D341Med (cell line): ENCODE measurements around the gene ANKRD65.
"Not testable (repeated sequence)": the region's sequence is repeated elsewhere in the genome, so short reads cannot be mapped to it uniquely, and the experiment has no call there.

Experiments used
- DNase-seq: peaks from one replicate; pipeline ENCODE4 v3.0.0; 2012; ENCODE audit warnings: low spot score

The ANKRD65 gene

DNA sequence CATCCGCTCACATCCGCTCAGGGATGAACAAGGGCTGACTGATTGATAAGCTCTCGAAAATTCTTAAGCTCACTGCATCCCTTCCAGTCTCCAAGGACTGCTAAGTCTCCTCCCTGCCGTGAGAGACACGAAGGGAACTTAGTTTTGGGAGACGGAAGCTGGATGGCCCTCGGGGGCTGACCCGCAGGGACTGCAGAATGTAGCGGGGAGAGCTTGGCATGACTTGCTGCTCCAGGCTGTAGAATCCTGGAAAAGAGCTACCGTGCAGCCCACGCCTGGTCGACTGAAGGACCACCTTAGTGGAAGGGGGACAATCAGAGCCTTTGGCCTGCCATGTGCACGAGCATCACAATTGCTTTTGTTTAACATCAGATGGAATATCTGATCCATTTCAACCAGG is 5.3 kb downstream of the ANKRD65 start:
- DNase-seq = no peak

DNA sequence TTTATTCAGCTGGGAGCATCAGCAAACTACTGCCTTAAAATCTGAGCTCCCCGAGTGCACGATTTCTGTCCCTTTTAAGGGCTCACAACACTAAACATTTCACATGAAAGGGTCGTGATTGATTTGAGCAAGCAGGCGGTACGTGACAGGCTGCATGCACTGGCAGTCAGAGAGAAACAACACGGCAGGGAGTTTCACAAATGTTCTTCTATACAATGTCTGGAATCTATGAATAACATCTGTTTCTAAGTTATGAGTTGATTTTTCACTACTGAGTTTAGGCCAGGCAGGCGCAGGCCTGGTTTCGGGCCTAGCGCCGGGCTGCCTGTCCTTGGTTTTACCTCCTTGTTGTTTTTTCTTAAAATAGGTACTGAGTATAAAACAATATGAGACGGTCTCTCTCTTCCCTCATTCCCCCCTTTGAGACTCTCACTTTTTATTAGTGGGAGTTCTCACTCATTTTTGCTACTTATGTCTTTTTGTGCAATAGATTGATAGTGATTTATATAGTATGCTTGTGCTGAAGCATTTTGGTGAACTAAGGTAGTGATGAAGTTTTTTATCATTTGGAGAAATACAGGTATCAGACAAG is 8.7 kb downstream of the ANKRD65 start:
- not testable (repeated sequence) for DNase-seq

DNA sequence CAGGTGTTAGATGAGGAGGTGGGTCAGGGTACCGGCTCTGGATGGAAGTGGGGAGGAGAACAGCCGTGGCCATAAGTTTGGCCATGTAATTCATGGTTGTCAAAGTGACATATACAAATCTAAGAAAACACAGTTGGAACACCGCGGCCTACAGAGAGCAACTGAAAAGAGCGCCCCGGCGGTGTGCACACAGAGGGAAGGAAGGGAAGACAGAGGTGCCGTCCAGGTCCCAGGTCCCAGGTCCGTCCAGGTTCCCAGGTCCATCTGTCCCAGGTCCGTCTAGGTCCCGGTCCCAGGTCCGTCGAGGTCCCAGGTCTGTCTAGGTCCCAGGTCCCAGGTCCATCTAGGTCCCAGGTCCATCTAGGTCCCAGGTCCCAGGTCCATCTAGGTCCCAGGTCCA is 9.4 kb downstream of the ANKRD65 start:
- DNase-seq = peak; percentile 9

DNA sequence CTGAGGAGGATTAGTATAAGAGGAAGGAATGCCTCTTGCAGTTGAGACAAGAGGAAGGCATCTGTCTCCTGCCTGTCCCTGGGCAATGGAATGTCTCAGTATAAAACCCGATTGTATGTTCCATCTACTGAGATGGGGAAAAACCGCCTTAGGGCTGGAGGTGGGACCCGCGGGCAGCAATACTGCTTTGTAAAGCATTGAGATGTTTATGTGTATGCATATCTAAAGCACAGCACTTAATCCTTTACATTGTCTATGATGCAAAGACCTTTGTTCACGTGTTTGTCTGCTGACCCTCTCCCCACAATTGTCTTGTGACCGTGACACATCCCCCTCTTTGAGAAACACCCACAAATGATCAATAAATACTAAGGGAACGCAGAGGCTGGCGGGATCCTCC is 10.8 kb downstream of the ANKRD65 start:
- not testable (repeated sequence) for DNase-seq

DNA sequence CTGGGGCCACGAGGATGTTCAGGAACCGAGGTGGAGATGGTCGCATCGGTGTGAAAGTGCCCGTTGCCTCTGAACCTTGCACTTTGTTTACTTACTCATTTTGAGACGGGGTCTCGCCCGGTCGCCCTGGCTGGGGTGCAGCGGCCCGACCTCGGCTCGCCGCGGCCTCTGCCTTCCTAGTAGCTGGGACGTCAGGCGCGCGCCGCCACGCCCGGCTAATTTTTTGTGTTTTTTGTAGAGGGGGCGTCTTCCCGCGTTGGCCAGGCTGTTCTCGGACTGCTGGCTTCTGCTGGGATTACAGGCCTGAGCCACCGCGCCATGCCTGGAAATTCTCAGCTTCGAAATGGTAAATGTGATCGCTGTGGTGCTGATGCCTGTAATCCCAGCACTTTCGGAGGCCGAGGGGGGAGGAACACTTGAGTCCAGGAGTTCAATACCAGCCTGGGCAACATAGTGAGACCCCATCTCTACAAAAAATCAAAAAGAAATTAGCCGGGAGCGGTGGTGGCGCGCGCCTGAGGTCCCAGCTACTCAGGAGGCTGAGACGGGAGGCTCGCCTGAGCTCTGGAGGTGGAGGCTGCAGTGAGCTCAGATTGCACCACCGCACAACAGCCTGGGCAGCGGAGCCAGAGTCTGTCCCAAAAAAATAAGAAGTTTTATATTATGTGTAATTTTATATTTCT is 13.3 kb downstream of the ANKRD65 start:
- DNase-seq = no peak

DNA sequence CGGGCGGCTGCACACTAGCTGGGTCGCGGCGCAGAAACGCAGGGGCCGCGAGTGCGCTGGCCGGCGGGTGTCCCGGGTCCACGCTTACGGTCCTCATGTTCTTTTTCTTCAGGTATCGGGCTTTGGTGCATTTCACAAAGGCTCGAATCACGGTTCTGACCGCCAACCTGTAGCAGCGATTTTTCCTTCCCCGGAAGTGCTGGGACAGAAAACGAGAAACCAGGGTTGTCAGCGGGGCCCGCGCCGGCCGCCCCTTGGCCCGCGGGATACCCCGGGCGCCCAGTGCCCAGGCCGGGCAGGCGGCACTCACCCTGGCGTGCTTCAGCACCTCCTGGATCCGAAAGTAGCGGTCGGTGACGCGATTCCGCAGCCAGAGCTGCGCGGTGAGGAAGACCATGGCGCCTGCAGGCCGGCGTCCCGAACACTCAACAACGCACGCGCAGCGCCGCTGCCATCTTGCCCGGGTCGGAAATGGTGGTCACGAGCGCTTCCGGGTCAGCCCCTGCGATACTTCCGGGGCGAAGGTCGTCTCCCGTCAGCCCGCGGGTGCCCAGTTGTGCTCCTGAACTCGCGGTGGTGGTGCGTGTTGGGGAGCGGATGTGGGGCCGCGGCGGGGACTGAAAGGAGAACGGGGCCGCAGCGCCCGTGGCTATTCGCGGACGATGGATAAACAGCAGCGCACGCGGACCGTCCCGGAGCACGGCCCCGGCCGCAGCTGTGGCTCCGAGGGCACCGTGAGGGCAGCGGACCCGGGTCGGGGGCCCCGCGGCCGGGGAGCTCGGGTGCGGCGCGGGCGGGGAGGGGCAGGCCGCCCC is 14.0 kb downstream of the ANKRD65 start, which contains the start of gene MRPL20:
Gene MRPL20, minus strand, starts transcription at position 473 of the 815 bp plus-strand sequence. Its CDS starts 76 bp downstream, at position 397.
- DNase-seq = peak; percentile 95

DNA sequence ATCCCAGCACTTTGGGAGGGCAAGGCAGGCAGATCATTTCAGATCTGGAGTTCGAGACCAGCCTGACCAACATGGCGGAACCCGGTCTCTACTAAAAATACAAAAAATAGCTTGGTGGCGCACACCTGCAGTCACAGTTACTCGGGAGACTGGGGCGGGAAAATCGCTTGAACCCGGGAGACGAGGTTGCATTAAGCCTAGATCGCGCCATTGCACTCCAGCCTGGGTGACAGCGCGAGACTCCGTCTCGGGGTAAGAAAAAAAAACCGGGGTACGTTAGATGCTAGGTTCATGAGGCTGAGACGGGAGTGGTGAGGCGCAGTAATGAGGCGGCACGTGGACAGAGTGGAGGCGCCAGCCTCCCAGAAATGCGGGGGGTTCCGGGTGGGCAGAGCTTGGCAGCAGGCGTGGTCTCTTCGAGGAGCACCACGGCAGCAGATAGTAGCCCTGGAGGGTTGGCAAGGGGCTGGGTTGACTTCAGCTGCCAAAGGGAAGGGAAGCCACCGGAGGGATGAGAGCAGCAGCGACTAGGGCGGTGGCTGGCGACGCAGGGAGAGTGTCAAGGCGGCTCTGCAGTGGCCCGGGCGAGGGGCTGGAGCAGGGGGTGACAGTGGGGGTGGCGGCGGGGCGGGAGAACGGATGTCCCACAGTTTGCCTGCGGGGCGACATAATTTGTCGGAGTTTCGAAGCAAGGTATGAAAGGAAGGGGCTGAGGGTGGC is 14.8 kb downstream of the ANKRD65 start:
- DNase-seq = peak; percentile 37

DNA sequence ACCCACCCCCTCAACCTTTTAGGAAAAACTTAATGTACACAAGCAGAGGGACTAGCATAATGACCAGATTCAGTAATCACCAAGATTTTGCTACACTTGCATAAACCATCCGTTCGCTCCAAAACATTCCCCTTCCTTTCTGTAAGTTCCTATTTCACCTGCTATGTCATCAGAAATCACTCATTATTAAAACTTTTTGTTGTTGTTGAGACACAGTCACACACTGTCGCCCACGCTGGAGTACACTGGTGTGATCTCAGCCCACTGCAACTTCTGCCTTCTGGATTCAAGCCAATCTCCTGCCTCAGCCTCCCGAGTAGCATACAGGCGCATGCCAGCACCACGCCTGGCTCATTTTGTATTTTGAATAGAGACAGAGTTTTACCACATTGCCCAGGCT is 17.4 kb downstream of the ANKRD65 start:
- DNase-seq = no peak

DNA sequence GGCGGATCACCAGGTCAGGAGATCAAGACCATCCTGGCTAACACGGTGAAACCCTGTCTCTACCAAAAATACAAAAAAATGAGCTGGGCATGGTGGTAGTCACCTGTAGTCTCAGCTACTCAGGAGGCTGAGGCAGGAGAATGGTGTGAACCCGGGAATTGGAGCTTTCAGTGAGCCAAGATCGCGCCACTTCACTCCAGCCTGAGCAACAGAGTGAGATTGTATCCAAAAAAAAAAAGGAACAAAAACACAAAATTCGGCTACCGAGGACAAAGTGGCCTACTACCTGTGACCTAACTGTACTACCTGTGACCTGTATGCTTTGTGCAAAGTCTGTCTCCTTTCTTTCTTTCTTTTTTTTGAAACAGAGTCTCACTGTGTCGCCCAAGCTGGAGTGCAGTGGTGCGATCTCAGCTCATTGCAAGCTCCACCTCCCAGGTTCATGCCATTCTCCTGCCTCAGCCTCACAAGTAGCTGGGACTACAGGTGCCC is 18.1 kb downstream of the ANKRD65 start:
- DNase-seq = not testable (repeated sequence)

DNA sequence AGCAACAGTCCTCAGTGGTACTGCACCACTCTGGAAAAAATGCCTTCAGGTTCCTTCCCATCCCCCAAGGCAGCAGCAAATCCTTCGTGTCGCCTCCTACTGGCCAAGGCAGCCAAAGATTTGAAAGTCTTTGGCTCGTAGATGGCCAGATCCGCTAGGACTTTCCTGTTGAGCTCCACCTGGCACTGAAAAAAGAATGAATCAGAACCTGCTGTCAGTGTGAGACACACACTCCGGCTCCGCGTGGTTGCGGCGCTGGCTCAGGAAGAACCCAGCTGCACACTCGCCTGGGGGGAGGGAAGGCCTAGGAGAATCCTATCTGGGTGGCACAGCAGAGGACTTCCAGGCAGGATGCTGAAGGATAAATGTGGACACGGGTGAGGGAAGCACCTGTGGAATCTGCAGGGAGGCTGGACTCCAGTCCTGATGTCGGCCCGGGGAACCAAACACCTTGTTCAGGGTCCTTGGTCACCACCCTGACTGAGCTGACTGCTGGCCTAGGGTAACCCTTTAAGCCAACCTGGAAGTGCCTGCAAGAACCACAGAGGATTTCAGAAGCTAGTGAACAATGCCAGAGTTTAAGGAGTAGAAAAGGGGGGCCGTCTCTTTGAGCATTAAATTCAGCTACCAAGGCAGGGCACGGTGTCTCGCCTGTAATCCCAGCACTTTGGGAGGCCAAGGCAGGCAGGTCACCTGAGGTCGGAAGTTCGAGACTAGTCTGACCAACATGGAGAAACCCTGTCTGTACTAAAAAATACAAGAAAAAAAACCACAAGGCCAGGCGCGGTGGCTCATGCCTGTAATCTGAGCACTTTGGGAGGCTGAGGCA is 18.8 kb downstream of the ANKRD65 start:
- DNase-seq = peak; percentile 52

DNA sequence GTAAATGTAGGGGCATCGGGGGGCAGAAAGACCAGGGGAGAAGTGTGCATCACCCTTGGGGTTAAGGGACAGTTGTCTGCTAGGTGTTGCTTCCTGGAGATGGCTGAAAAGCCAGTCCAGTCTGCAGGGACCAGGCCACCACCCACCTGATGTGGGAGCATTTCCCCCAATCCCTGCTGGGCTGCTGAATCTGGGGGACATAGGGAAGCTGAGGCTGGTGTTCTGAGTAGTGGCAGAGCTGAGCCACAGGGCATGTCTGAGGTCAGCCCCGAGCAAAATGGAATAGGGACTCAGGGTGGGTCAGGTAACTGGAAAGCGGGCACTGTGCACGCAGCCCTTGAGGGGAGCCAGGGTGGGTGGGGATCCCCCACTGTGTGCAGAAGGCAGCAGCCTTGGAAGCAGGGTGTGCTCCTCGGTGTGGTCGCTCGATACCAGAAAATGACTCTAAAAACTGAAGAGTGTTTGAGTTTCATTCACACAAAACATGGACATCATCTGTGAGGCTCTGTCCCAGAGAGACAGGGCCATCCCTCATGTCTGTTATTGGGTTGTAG is 19.5 kb downstream of the ANKRD65 start:
- DNase-seq = no peak

DNA sequence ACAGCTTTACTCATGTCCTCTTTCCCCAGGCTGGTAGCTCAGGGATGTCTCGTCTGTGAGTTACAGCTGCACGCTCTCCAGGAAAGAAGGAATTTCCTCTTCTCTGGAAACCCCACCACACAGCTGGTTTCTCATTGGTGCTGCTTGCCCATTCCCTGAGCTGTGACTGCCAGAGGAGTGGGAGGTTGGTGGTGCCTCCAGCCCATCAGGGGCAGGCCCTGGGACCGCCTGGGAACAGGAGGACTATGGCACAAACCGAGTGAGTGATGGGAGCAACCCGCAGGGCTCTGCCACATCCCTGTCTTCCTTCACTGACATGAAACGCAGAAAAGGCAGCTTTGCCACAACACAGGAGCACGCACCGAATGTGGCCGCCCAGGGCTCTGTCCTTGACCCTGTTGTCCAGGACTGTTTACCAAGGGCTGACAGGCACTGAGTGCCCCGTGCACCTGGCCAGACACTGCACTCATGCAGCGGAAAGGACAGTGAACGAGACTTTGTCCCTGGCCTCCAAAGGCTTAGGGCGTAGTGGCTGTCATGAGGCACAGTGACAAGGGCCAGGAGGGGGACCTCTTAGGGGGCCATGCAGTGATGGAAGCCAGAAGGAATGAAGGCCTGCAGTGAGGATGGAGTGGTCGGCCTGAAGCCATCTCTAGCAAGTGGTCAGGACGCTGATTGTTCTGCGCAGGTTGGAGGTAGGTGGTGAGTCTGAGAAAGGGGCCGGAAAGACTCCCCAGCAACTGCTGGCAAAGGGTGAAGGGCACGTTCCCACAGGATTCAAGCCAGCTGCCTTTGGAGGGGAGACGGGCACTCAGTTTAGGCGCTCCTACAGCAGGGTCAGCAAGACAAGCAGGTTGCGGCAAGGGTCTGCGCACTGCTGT is 20.3 kb downstream of the ANKRD65 start:
- no peak for DNase-seq

DNA sequence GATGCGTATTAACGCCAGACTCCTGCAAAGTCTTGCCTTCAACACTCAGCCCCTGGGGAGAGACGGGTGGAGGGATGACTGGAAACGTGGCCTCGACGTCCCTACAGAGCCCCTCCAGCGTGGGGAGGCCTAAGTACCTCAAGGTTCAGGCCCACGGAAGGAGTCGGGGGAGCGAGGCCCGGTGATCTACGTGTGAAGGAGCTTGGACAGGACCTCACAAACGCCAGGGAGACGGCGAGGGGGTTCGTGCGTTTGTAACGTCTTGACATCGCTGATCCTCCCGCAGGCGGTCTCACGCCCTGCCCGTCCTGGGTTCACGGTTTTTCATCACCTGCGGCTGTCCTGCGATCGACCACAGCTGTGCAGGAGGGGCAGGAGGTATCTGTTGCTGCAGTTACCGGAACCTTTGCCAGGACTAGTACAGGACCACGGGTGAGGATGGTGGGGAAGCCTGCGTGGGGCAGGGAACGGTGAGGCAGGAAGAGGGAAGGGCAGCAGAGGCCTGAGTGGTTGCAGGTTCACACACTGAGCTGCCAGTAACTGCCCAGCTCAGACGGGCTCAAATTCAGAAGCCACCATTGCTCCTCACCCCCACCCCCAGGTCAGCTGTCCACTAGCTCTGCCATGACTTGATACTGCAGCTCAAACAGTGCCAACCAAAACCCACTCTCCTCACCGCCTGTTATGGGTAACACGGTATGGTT is 21.1 kb downstream of the ANKRD65 start:
- peak; percentile 31 for DNase-seq

DNA sequence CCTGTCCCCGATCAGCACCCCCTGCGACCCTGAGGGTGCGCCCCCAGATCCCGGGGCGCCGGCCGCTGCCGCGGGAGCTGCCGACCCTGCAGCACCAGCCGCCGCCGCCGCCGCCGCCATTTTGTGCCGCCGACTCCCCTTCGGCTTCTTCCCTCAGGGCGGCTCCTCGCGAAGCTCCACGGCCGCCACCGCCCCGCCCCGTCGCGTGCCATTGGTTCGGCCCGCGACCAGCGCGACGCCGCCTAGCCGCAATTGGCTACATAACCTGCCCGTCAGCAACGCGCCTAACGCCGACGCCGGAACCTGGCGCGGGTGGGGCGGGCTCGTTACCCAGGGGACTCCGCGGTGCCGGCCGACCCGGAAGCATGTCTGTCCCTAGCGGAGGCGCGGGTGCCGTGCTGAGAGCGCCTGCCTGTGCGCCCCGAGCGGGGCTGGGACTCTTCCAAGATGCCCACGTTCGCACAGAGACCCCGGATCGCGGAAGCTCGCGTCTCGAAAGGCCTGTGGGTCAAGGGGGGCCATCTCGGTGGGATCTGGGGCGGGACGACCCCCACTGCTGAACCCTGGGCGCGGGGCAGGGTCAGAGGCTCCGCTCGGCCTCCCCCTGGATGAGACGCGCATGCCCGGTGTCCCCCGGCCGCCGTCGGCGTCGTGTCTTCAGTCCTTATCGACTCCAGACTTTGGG is 21.7 kb downstream of the ANKRD65 start, which contains the start of gene CCNL2:
Gene CCNL2, minus strand, starts transcription at position 149 of the 685 bp plus-strand sequence. Its CDS starts 29 bp downstream, at position 120.
- DNase-seq = peak; percentile 99

DNA sequence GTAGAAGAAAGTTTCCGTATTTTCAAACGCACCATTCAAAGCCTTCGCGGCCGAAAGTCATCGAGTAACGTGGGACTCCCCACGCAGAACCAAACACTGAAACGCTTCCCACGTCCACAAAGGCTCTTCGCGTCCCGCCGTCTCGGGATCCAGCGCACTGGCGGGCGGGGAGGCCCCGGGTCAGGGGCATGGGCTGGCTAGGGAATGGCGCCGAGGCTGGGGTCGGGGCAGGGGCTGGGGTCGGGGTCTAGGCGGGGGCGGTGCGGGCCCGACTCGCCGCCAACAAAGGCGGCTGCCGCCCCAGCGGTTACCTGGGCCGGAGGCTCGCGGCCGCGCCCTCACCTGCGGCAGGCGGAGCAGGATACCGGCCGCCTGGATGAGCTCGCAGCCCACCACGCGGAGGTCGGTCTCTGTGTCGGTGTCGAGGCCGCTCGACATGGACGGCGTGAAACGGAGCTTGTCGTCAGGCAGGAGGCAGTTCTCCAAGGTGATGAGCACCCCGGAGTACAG is 22.3 kb downstream of the ANKRD65 start:
- no peak for DNase-seq

DNA sequence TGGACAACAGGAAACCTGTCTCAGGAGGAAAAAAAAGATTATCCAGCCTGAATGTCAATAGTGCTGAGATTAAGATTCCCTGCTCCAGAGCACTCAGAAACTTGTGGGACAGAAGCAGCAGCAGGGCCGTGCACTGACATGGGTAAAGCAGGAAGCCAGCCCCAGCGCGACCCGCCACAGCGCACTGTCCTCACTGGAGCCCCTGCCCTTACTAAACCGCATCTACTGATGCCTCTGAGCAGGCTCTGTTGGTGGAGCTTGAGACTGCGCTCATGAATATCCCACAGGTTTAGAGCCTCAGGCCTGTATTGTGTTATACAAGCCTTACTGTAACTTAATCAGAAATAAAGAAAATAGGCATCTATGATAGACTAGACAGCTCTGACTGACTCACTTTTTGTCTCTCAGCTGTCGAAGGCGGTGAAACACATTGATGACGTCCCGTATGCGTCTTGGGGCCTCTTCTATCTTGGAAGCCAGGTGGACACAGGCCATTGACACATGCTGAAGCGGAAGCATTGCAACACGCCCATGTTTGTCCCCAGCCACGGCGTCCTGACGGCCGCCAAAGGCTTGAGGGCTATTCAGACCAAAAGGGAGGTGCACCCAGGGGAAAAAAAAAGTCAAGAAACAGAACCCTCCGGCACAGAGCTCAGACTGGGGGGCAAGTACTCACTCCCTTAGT is 23.1 kb downstream of the ANKRD65 start:
- DNase-seq = peak; percentile 9

DNA sequence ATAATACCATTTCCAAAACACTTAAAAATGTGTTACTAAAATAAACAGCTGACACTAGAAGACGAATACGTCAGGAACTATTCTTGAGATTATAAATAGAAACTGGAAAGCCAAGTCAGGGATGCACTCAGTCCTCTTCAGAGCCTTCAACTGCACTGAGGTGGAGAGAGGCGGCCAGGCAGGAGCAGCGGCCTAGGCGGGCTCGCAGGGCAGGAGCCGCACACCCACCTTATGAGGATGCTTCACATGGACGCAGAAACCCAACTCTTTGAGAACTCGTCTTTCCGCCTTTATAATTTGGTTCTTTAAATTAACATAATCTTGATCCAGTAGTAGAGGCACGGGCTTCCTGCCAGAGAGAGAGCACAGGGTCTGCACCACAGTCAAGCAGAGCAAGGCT is 25.9 kb downstream of the ANKRD65 start:
- DNase-seq = no peak

DNA sequence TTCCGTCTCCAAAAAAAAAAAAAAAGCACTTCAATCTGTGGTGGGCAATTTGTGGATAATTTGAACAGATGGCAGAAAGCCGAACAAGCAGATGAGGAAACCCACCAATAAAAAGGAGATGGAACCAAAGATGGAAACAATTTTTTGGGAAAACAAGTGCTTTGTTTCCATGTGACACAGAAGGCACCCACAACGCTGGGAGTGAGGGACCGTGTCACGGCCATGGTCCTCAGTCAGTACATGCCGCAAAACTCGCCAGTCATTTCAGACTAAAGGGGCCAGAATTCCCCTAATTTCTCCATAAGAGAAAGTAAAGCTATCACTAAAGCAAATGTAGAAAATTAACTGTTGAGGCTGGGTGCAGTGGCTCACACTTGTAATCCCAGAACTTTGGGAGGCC is 27.0 kb downstream of the ANKRD65 start:
- no peak for DNase-seq
